HepG2 (cell line): ENCODE results near the gene LPIN3. TPM values are rescaled to one million over a fixed set of nuclear protein-coding genes. Genes with fewer than 3 reads are reported as not detected.

Source experiments
- ELF1 ChIP-seq: sonication (generic); formaldehyde crosslinking; IDR thresholded peaks from 2 replicates; pipeline ENCODE4 v1.4.0; 2020; ENCODE audit warnings: missing genetic modification reagents
- ESRRA ChIP-seq: sonication (generic); formaldehyde crosslinking; IDR thresholded peaks from 2 replicates; pipeline ENCODE4 v1.5.1; 2020; ENCODE audit warnings: mild to moderate bottlenecking, low read depth, missing genetic modification reagents
- HDAC2 ChIP-seq: sonication (generic); formaldehyde crosslinking; IDR thresholded peaks from 2 replicates; pipeline ENCODE4 v1.4.0; 2020; ENCODE audit warnings: missing genetic modification reagents
- MED13 ChIP-seq: sonication (generic); formaldehyde crosslinking; IDR thresholded peaks from 2 replicates; pipeline ENCODE4 v1.5.0; 2020; ENCODE audit warnings: missing genetic modification reagents
- NAIF1 ChIP-seq: sonication (generic); formaldehyde crosslinking; IDR thresholded peaks from 2 replicates; pipeline ENCODE4 v1.5.0; 2020; ENCODE audit warnings: mild to moderate bottlenecking, missing genetic modification reagents, borderline replicate concordance
- NFRKB ChIP-seq: fragments of 450-650 bp; IDR thresholded peaks from 2 replicates; pipeline ENCODE4 v1.6.1; 2017
- ZBTB1 ChIP-seq: sonication (generic); formaldehyde crosslinking; IDR thresholded peaks from 2 replicates; pipeline ENCODE4 v1.4.0; 2020; ENCODE audit warnings: missing genetic modification reagents, borderline replicate concordance
- ZFP37 ChIP-seq: sonication (generic); formaldehyde crosslinking; IDR thresholded peaks from 2 replicates; pipeline ENCODE4 v1.4.0; 2020; ENCODE audit warnings: missing genetic modification reagents, borderline replicate concordance
- ZNF18 ChIP-seq: sonication (generic); formaldehyde crosslinking; IDR thresholded peaks from 2 replicates; pipeline ENCODE4 v1.8.0; 2022; ENCODE audit warnings: mild to moderate bottlenecking, missing genetic modification reagents; ENCODE audit not compliant: insufficient replicate concordance
- ZNF180 ChIP-seq: sonication (generic); formaldehyde crosslinking; IDR thresholded peaks from 2 replicates; pipeline ENCODE4 v1.4.0; 2020; ENCODE audit warnings: low read depth, missing genetic modification reagents, borderline replicate concordance
- ZNF230 ChIP-seq: sonication (generic); formaldehyde crosslinking; IDR thresholded peaks from 2 replicates; pipeline ENCODE4 v1.4.0; 2020; ENCODE audit warnings: mild to moderate bottlenecking, missing genetic modification reagents
- ZNF414 ChIP-seq: sonication (generic); formaldehyde crosslinking; IDR thresholded peaks from 2 replicates; pipeline ENCODE4 v1.5.0; 2020; ENCODE audit warnings: missing genetic modification reagents
- ZNF512 ChIP-seq: sonication (generic); formaldehyde crosslinking; IDR thresholded peaks from 2 replicates; pipeline ENCODE4 v1.4.0; 2020; ENCODE audit warnings: mild to moderate bottlenecking, missing genetic modification reagents
- ZNF572 ChIP-seq: sonication (generic); formaldehyde crosslinking; IDR thresholded peaks from 2 replicates; pipeline ENCODE4 v1.5.1; 2020; ENCODE audit warnings: mild to moderate bottlenecking, missing genetic modification reagents
- ZNF720 ChIP-seq: sonication (generic); formaldehyde crosslinking; IDR thresholded peaks from 2 replicates; pipeline ENCODE4 v1.4.0; 2020; ENCODE audit warnings: missing genetic modification reagents
- polyA plus RNA-seq, 8 experiments: library from polyadenylated mRNA; depleted of rRNA in 3 of 8; stranded (reverse) in 7 of 8; unstranded in 1 of 8; fragments of >200 nt; fragmentation: Illumina TruSeq in 4 of 8; extraction: Trizol in 4 of 8; gene quantifications; 2 replicates each; pipeline versions ENCODE4 v1.2.1 to v1.2.3, GENCODE V29; 2011 to 2016; ENCODE audit warnings: low read depth in 4 of 8, missing spikeins in 1 of 8, mixed read lengths in 1 of 8; ENCODE audit not compliant: insufficient read depth in 1 of 8
- total RNA-seq, 5 experiments: library from RNA; depleted of rRNA; stranded (reverse); fragments of >200 nt; fragmentation: Illumina TruSeq; extraction: Trizol; gene quantifications; 2 replicates each; pipeline ENCODE4 v1.2.3, GENCODE V29; 2016; ENCODE audit warnings: low read depth in 1 of 5
- TF ChIP-seq, protein P1 (sequence below): sonication (generic); formaldehyde crosslinking; IDR thresholded peaks from 2 replicates; pipeline ENCODE4 v1.4.0; 2020; ENCODE audit warnings: missing genetic modification reagents
- TF ChIP-seq, protein P2 (sequence below): sonication (generic); formaldehyde crosslinking; IDR thresholded peaks from 2 replicates; pipeline ENCODE4 v1.8.0; 2022; ENCODE audit warnings: missing genetic modification reagents, mild to moderate bottlenecking, moderate library complexity, borderline replicate concordance
- TF ChIP-seq, protein P3 (sequence below): sonication (generic); formaldehyde crosslinking; conservative IDR thresholded peaks from 2 replicates; pipeline ENCODE4 v1.4.0; 2020; ENCODE audit warnings: missing genetic modification reagents
- TF ChIP-seq, protein P4 (sequence below): sonication (generic); formaldehyde crosslinking; IDR thresholded peaks from 2 replicates; pipeline ENCODE4 v1.8.0; 2022; ENCODE audit warnings: mild to moderate bottlenecking, missing genetic modification reagents, moderate library complexity

LPIN3 gene
- total and polyA plus RNA-seq, 2 of the 13 experiments (the other 11 are each of a cell fraction or from before 2014, with no cell fraction given), result 14.2 to 28.6 TPM

DNA sequence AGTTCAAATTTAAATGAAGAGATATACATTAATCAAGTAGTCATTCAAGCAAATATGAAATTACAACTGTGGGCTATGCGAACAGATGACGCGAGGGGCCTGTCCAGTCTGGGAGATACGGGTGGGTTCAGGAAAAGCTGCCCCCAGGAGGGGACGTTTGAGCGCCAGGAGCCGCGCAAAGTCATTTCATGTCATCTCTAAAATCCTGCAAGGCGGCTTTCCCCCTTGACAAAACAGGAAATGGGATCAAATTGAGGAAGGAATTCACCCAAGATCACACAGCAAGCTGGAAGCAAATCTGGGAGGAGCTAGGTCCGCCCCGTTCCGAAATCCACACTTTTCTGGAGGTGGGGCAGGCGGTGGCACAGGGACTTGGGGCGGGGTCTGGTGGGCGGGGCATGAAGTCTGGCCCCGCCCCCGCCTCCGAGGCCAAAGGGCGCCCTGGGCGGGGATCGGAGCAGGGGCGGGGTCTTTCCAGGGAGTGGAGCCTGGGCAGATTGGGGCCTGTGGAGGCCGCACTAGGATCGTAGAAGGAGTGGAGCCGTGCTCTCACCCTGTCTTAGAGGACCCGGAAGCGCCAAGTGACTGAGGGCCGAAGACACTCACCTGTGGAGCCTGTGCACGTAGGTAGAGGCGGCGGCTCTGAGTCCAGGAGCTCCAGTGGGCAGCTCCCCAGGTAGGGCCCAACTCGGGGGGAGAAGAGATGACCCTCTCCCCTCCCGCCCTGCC lies at the start of gene LPIN3 (continued):
- TF ChIP-seq ZFP37 (CRISPR knock-in tag) (no peak), HDAC2 (CRISPR knock-in tag) (peak; percentile 35; the same call in 1 of the 2 replicates), ZNF720 (CRISPR knock-in tag) (no peak), NFRKB (no peak), ZBTB1 (0 out of 2 replicates have a peak, but pooled peaks have one; percentile 40), ZNF180 (CRISPR knock-in tag) (no peak), ESRRA (CRISPR knock-in tag) (no peak; the same call in 1 of the 2 replicates), ZNF414 (no peak; the same call in 1 of the 2 replicates), ZNF512 (CRISPR knock-in tag) (no peak), MED13 (CRISPR knock-in tag) (no peak; the same call in 1 of the 2 replicates), ELF1 (CRISPR knock-in tag) (peak; percentile 93), ZNF230 (CRISPR knock-in tag) (0 out of 2 replicates have a peak, but pooled peaks have one; percentile 73), ZNF18 (peak; percentile 84), NAIF1 (CRISPR knock-in tag) (peak; percentile 93), ZNF572 (CRISPR knock-in tag) (no peak)
- TF ChIP-seq, protein P1, sequence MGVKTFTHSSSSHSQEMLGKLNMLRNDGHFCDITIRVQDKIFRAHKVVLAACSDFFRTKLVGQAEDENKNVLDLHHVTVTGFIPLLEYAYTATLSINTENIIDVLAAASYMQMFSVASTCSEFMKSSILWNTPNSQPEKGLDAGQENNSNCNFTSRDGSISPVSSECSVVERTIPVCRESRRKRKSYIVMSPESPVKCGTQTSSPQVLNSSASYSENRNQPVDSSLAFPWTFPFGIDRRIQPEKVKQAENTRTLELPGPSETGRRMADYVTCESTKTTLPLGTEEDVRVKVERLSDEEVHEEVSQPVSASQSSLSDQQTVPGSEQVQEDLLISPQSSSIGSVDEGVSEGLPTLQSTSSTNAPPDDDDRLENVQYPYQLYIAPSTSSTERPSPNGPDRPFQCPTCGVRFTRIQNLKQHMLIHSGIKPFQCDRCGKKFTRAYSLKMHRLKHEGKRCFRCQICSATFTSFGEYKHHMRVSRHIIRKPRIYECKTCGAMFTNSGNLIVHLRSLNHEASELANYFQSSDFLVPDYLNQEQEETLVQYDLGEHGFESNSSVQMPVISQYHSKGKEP (CRISPR knock-in tag), result no peak
- TF ChIP-seq, protein P2, sequence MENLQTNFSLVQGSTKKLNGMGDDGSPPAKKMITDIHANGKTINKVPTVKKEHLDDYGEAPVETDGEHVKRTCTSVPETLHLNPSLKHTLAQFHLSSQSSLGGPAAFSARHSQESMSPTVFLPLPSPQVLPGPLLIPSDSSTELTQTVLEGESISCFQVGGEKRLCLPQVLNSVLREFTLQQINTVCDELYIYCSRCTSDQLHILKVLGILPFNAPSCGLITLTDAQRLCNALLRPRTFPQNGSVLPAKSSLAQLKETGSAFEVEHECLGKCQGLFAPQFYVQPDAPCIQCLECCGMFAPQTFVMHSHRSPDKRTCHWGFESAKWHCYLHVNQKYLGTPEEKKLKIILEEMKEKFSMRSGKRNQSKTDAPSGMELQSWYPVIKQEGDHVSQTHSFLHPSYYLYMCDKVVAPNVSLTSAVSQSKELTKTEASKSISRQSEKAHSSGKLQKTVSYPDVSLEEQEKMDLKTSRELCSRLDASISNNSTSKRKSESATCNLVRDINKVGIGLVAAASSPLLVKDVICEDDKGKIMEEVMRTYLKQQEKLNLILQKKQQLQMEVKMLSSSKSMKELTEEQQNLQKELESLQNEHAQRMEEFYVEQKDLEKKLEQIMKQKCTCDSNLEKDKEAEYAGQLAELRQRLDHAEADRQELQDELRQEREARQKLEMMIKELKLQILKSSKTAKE (CRISPR knock-in tag), result no peak
- TF ChIP-seq, protein P3, sequence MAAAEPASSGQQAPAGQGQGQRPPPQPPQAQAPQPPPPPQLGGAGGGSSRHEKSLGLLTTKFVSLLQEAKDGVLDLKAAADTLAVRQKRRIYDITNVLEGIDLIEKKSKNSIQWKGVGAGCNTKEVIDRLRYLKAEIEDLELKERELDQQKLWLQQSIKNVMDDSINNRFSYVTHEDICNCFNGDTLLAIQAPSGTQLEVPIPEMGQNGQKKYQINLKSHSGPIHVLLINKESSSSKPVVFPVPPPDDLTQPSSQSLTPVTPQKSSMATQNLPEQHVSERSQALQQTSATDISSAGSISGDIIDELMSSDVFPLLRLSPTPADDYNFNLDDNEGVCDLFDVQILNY (CRISPR knock-in tag), result no peak; the same call in 1 of the 2 replicates
- TF ChIP-seq, protein P4, sequence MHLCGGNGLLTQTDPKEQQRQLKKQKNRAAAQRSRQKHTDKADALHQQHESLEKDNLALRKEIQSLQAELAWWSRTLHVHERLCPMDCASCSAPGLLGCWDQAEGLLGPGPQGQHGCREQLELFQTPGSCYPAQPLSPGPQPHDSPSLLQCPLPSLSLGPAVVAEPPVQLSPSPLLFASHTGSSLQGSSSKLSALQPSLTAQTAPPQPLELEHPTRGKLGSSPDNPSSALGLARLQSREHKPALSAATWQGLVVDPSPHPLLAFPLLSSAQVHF (CRISPR knock-in tag), result no peak
